Measurements from ENCODE around the gene MORC1.

Gene MORC1

GRCh38 chr3:108914774-108915641 is 202.9 kb downstream of the MORC1 start:
- Histone ChIP-seq H3K4me3 (ENCODE audit: low read depth in 1 of 2, low read length in 2 of 2) (no peak overlapping the region), H3K36me3 (ENCODE audit: control insufficient read depth in 1 of 2, insufficient read depth in 2 of 2, low read length in 2 of 2) (no peaks in the 10 kb centered on the region), H3K27ac (ENCODE audit: low read depth, low read length) (no peak overlapping the region), H3K9me3 (ENCODE audit: control insufficient read depth in 1 of 2, low read length in 2 of 2) (no peaks in the 10 kb centered on the region), H3K27me3 (ENCODE audit: control insufficient read depth in 1 of 2, insufficient read depth in 2 of 2, low read length in 2 of 2) (no peaks in the 10 kb centered on the region), H3K4me1 (ENCODE audit: control insufficient read depth in 1 of 2, insufficient read depth in 2 of 2, low read length in 2 of 2) (no peaks in the 10 kb centered on the region), H3K9ac (ENCODE audit: low read depth in 1 of 2, low read length in 2 of 2) (no peak overlapping the region)

- Histone ChIP-seq H3K9me3 (ENCODE audit: control insufficient read depth in 1 of 2, low read length in 2 of 2) (no peaks in the 10 kb centered on the region), H3K36me3 (ENCODE audit: control insufficient read depth in 1 of 2, insufficient read depth in 2 of 2, low read length in 2 of 2) (no peaks in the 10 kb centered on the region), H3K27ac (ENCODE audit: low read depth, low read length) (no peak overlapping the region), H3K4me3 (ENCODE audit: low read depth in 1 of 2, low read length in 2 of 2) (no peak overlapping the region), H3K27me3 (ENCODE audit: control insufficient read depth in 1 of 2, insufficient read depth in 2 of 2, low read length in 2 of 2) (no peaks in the 10 kb centered on the region), H3K4me1 (ENCODE audit: control insufficient read depth in 1 of 2, insufficient read depth in 2 of 2, low read length in 2 of 2) (no peaks in the 10 kb centered on the region), H3K9ac (ENCODE audit: low read depth in 1 of 2, low read length in 2 of 2) (no peak overlapping the region)
Observed at GRCh38 chr3:108909799-108910198, 208.1 kb downstream of the MORC1 start.

Data from duodenal mucosa (tissue), 2 donors.